Measurements from ENCODE around the gene LRP2BP. TPM values are rescaled to one million over a fixed set of nuclear protein-coding genes. Genes with fewer than 3 reads are reported as not detected.

Gene LRP2BP
- total RNA-seq, 1 donor from 2014 or later, result 0.92 TPM

DNA sequence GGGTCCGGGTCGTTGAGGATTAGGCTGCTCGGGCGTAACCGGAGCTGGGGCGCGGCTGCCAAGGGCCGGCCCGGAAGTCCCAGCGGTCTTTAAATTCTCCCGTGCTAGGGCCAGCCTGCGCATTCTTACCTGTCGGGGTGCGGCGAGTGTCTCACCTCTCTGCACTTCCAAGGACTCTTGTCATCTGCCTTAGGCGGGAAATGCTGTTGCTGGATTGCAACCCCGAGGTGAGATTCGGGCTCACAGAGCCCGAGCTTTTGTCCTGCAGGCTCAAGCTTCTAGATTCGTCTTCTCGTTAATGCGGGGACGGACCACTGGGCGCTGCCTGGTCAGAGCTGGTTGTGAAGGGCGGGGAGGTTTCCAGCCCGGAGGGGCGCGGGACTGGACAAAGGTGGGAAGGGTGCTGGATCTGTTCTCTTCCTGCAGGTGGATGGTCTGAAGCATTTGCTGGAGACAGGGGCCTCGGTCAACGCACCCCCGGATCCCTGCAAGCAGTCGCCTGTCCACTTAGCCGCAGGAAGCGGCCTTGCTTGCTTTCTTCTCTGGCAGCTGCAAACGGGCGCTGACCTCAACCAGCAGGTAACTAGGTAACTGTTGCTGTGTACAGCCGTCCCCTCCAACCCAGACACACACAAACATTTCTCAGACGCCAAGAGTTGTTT is 1.1 kb upstream of the LRP2BP start, which contains the start of gene ANKRD37:
Gene ANKRD37 (plus strand): TSS at position 118 of the 662 bp plus-strand sequence. CDS start 83 bp downstream, at position 201.
- Mint-ChIP-seq H3K4me3 (ENCODE audit: unreplicated experiment) (peak within 1 kb of the TSS; percentile 95), H3K36me3 (ENCODE audit: low read depth, unreplicated experiment) (peaks cover 9% of the 10 kb centered on the region), H3K4me1 (ENCODE audit: unreplicated experiment) (peaks cover 17% of the 10 kb centered on the region), H3K27ac (ENCODE audit: unreplicated experiment) (peak within 1 kb of the TSS; percentile 98), H3K27me3 (ENCODE audit: unreplicated experiment) (peaks cover 13% of the 10 kb centered on the region), H3K9me3 (ENCODE audit: unreplicated experiment) (no peaks in the 10 kb centered on the region)
- DNase-seq (ENCODE audit: low spot score), result peak; percentile 38
- TF ChIP-seq, protein P1, sequence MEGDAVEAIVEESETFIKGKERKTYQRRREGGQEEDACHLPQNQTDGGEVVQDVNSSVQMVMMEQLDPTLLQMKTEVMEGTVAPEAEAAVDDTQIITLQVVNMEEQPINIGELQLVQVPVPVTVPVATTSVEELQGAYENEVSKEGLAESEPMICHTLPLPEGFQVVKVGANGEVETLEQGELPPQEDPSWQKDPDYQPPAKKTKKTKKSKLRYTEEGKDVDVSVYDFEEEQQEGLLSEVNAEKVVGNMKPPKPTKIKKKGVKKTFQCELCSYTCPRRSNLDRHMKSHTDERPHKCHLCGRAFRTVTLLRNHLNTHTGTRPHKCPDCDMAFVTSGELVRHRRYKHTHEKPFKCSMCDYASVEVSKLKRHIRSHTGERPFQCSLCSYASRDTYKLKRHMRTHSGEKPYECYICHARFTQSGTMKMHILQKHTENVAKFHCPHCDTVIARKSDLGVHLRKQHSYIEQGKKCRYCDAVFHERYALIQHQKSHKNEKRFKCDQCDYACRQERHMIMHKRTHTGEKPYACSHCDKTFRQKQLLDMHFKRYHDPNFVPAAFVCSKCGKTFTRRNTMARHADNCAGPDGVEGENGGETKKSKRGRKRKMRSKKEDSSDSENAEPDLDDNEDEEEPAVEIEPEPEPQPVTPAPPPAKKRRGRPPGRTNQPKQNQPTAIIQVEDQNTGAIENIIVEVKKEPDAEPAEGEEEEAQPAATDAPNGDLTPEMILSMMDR (IDR thresholded peaks at IDR 0.05; ENCODE audit: unreplicated experiment), result no peak

DNA sequence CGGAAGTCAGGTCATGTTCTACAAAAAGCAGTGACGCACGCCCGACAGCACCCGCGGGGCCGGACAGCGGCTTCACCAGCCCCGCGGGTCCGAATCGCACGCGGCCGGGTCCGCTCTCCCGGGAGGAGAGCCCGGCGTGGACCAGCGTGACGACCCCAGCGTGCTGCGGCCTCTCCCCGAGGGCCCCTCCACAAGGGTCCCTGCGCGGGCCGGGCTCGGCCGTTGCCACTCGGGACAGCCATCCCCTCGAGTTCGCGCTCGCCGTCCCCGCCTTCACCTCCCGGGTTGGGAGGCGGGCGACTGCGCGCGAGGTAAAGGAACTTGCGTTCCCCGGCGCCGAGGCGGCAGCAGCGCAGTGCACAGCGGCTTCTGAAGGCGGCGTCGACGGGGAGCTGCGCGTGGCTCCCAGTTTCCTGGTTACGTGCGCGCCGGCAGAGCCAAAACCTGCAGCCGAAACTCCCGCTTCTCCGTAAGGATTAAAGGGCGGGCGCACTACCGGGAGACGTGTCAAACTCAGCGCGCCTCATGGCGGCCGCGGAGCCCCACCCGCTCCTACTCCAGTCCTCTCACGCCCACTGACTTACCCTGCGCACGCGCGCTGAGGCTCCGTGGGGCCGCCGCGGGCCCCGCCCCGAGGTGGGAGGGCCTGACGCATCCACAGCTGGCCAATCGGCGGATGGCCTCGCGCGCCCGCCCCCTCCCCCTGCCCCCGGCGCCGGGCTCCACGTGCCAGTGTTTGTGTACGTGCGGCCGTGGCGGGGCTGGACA is 416 bp upstream of the LRP2BP start:
- H3K27ac Mint-ChIP-seq (ENCODE audit: unreplicated experiment), result peak overlapping the region; percentile 98
- peaks cover 7% of the 10 kb centered on the region for H3K36me3 Mint-ChIP-seq (ENCODE audit: low read depth, unreplicated experiment)
- H3K4me3 Mint-ChIP-seq (ENCODE audit: unreplicated experiment), result peak overlapping the region; percentile 95
- H3K27me3 Mint-ChIP-seq (ENCODE audit: unreplicated experiment), result peaks cover 13% of the 10 kb centered on the region
- H3K4me1 Mint-ChIP-seq (ENCODE audit: unreplicated experiment), result peaks cover 17% of the 10 kb centered on the region
- DNase-seq (ENCODE audit: low spot score), result peak; percentile 98
- TF ChIP-seq, protein P1 (IDR thresholded peaks at IDR 0.05; ENCODE audit: unreplicated experiment), result no peak
- H3K9me3 Mint-ChIP-seq (ENCODE audit: unreplicated experiment), result no peaks in the 10 kb centered on the region

DNA sequence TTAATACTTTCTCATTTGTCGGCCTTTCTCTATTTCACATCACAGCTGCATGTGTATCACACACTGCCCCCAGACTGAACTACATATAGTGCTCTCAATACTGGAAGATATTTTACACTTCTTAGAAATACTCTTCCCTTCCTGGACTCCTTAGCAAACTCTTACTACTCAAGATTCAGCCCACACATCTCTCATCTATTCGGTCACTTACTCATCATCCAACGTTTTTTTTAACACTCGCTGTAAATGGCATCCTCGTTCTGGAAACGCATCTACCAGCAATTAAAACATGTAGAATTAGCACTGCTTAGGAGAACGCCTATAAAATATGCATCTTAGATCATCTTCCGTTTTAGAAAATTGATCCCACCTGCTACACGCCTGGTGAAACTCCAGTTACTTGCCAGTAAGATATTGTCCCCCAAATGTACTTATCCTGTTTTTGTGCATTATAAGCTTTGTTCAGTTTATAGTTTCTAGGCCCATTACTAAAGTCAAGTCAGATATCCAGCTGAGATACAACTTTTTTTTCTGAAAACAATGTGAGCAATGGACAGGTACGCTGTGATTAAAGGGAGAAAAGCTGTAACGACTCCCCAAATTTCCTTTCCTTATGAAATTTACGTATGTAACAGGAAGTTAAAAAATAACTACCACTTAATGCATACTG is 1.0 kb downstream of the LRP2BP start:
- no peak for DNase-seq (ENCODE audit: low spot score)
- TF ChIP-seq, protein P1 (IDR thresholded peaks at IDR 0.05; ENCODE audit: unreplicated experiment), result no peak
- no peaks in the 10 kb centered on the region for H3K9me3 Mint-ChIP-seq (ENCODE audit: unreplicated experiment)

DNA sequence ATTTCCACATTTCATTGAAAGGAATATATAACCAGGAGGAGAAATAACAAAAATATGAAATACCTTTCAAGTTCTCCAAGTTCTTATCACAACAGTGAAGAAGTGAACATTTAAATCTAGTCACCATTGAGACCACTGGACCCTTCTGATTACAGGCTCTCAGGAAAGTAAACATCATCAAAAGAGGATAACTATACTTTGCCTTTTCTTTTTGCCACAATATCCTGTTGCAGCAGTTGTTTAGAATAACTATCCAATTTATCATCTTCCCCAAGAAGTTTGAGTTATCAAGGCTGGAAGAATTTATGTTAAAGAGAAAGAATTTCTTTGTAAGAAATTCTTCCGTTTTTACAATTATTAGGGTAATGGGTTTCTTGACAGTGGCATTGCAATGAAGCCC is 3.6 kb downstream of the LRP2BP start:
- DNase-seq (ENCODE audit: low spot score), result no peak
- Mint-ChIP-seq H3K36me3 (ENCODE audit: low read depth, unreplicated experiment) (peaks cover 3% of the 10 kb centered on the region), H3K27ac (ENCODE audit: unreplicated experiment) (no peak overlapping the region), H3K4me3 (ENCODE audit: unreplicated experiment) (no peak overlapping the region), H3K4me1 (ENCODE audit: unreplicated experiment) (peaks cover 17% of the 10 kb centered on the region), H3K27me3 (ENCODE audit: unreplicated experiment) (peaks cover 8% of the 10 kb centered on the region), H3K9me3 (ENCODE audit: unreplicated experiment) (no peaks in the 10 kb centered on the region)
- TF ChIP-seq, protein P1 (IDR thresholded peaks at IDR 0.05; ENCODE audit: unreplicated experiment), result no peak

More for the DNA sequence above, 1.0 kb downstream of the LRP2BP start:
- Mint-ChIP-seq H3K4me1 (ENCODE audit: unreplicated experiment) (peaks cover 17% of the 10 kb centered on the region), H3K4me3 (ENCODE audit: unreplicated experiment) (peak overlapping the region; percentile 10), H3K36me3 (ENCODE audit: low read depth, unreplicated experiment) (peaks cover 3% of the 10 kb centered on the region), H3K27ac (ENCODE audit: unreplicated experiment) (no peak overlapping the region), H3K27me3 (ENCODE audit: unreplicated experiment) (peaks cover 13% of the 10 kb centered on the region)
